Measurements from ENCODE around the gene ALS2.

DNA sequence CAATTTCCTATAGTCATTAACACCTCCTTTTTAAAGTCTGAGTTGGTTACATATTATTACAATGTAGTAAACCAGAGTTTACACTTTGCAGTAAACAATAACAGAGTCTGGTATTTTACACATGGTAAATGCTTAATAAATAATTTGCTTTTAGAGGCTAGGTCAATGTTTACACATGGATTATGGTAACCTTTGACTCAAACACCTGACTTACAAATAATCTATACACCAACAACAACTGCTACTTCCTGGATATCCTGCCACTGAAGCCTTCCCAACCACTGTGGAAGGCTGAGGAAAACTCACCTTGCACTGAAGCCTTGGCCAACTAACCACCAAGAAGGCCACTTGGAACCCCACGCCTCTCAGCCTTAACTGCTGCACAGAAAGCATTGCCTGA lies 5.4 kb downstream of the ALS2 start:
- TF ChIP-seq, protein P1, sequence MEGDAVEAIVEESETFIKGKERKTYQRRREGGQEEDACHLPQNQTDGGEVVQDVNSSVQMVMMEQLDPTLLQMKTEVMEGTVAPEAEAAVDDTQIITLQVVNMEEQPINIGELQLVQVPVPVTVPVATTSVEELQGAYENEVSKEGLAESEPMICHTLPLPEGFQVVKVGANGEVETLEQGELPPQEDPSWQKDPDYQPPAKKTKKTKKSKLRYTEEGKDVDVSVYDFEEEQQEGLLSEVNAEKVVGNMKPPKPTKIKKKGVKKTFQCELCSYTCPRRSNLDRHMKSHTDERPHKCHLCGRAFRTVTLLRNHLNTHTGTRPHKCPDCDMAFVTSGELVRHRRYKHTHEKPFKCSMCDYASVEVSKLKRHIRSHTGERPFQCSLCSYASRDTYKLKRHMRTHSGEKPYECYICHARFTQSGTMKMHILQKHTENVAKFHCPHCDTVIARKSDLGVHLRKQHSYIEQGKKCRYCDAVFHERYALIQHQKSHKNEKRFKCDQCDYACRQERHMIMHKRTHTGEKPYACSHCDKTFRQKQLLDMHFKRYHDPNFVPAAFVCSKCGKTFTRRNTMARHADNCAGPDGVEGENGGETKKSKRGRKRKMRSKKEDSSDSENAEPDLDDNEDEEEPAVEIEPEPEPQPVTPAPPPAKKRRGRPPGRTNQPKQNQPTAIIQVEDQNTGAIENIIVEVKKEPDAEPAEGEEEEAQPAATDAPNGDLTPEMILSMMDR (IDR thresholded peaks at IDR 0.05; ENCODE audit: low read depth, low read length) = no peak
- no peak for TF ChIP-seq POLR2A (IDR thresholded peaks at IDR 0.05; ENCODE audit: extremely low read depth, insufficient read length)
- TF ChIP-seq MYC (IDR thresholded peaks at IDR 0.05; ENCODE audit: low read depth, low read length) = no peak

Measured in NB4 (cell line).